CD4-positive, alpha-beta T cell (primary cell): Measurements from ENCODE around the gene LINC00237. TPM values are rescaled to one million over a fixed set of nuclear protein-coding genes. Genes with fewer than 3 reads are reported as not detected.

Source experiments
- ATAC-seq: fragments of 200-7000 bp; cut with Tn5 transposase; one replicate; pipeline ENCODE4 v1.10.0; 2022; ENCODE audit warnings: mild to moderate bottlenecking; ENCODE audit not compliant: poor library complexity
- CTCF ChIA-PET: fragments of 350-600 bp; sonication (Branson Sonifier 250); formaldehyde crosslinking; loops from one replicate; lab custom pipeline; 2021; ENCODE audit warnings: antibody characterized with exemption, inconsistent platforms; lab: Charles Lee
- POLR2A ChIA-PET: fragments of 350-600 bp; sonication (Branson Sonifier 250); formaldehyde crosslinking; loops from one replicate; lab custom pipeline; 2021; ENCODE audit warnings: antibody characterized with exemption, inconsistent platforms; lab: Charles Lee
- DNase-seq, 14 experiments: peaks; one replicate each; pipeline ENCODE4 v3.0.0-alpha.2; 2013 to 2020; ENCODE audit warnings: mixed read lengths in 2 of 14
- H3K27ac ChIP-seq, 2 donors: one replicate each; pipeline versions ENCODE4 v1.5.1 to v1.7.0; 2013; ENCODE audit warnings: low read length in 2 of 2, low read depth in 1 of 2, mild to moderate bottlenecking in 1 of 2
- H3K27me3 ChIP-seq, 2 experiments: 1 replicate in 1 of 2; 2 replicates in 1 of 2; pipeline versions ENCODE4 v1.6.1 to v1.7.0; 2013; ENCODE audit warnings: low read length in 2 of 2, control low read depth in 1 of 2, mild to moderate bottlenecking in 1 of 2, moderate library complexity in 1 of 2; ENCODE audit not compliant: insufficient read depth in 2 of 2, control insufficient read depth in 1 of 2
- H3K36me3 ChIP-seq: one replicate; pipeline ENCODE4 v1.6.1; 2013; ENCODE audit warnings: low read length, control low read depth; ENCODE audit not compliant: insufficient read depth
- H3K4me1 ChIP-seq: one replicate; pipeline ENCODE4 v1.6.1; 2013; ENCODE audit warnings: low read length, control low read depth; ENCODE audit not compliant: insufficient read depth
- H3K4me3 ChIP-seq: one replicate; pipeline ENCODE4 v1.5.1; 2013; ENCODE audit warnings: mild to moderate bottlenecking, low read length, moderate library complexity
- H3K9me3 ChIP-seq, 2 experiments: 1 replicate in 1 of 2; 2 replicates in 1 of 2; pipeline versions ENCODE4 v1.6.1 to v1.7.0; 2013; ENCODE audit warnings: low read length in 2 of 2, mild to moderate bottlenecking in 2 of 2, control low read depth in 1 of 2, moderate library complexity in 1 of 2; ENCODE audit not compliant: control insufficient read depth in 1 of 2, insufficient read depth in 1 of 2
- H3K27ac Mint-ChIP-seq: one replicate; pipeline ENCODE4 v1.8.0; 2020; ENCODE audit warnings: mixed read lengths
- H3K27me3 Mint-ChIP-seq: one replicate; pipeline ENCODE4 v1.8.0; 2021; ENCODE audit warnings: mixed read lengths
- H3K36me3 Mint-ChIP-seq: one replicate; pipeline ENCODE4 v1.8.0; 2021; ENCODE audit warnings: low read depth, mixed read lengths
- H3K4me1 Mint-ChIP-seq: one replicate; pipeline ENCODE4 v1.8.0; 2021; ENCODE audit warnings: low read depth, mixed read lengths
- H3K4me3 Mint-ChIP-seq: one replicate; pipeline ENCODE4 v1.8.0; 2020; ENCODE audit warnings: mild to moderate bottlenecking, mixed read lengths
- H3K9me3 Mint-ChIP-seq: one replicate; pipeline ENCODE4 v1.8.0; 2020; ENCODE audit warnings: mixed read lengths
- intact Hi-C, 2 experiments: fragments of 100-400 bp; cut with DNase I in 1 of 2; cut with micrococcal nuclease in 1 of 2; formaldehyde crosslinking; loops; one replicate each; pipeline versions ENCODE4 v1.15.1 to v1.9.0; 2023 to 2025; cut with DNase I, micrococcal nuclease
- total RNA-seq, 174 experiments: library from RNA in 2 of 174; stranded (reverse) in 2 of 174; gene quantifications; one replicate each; pipeline ENCODE4 v1.2.3 and lab custom pipeline; 2021 to 2026
- TF ChIP-seq, protein P1 (sequence below): fragments of 200-600 bp; IDR thresholded peaks from one replicate; pipeline ENCODE4 v1.8.0; 2022; ENCODE audit warnings: antibody characterized with exemption, mild to moderate bottlenecking

LINC00237 gene
- total RNA-seq, 2 experiments from 2014 or later = not detected

DNA sequence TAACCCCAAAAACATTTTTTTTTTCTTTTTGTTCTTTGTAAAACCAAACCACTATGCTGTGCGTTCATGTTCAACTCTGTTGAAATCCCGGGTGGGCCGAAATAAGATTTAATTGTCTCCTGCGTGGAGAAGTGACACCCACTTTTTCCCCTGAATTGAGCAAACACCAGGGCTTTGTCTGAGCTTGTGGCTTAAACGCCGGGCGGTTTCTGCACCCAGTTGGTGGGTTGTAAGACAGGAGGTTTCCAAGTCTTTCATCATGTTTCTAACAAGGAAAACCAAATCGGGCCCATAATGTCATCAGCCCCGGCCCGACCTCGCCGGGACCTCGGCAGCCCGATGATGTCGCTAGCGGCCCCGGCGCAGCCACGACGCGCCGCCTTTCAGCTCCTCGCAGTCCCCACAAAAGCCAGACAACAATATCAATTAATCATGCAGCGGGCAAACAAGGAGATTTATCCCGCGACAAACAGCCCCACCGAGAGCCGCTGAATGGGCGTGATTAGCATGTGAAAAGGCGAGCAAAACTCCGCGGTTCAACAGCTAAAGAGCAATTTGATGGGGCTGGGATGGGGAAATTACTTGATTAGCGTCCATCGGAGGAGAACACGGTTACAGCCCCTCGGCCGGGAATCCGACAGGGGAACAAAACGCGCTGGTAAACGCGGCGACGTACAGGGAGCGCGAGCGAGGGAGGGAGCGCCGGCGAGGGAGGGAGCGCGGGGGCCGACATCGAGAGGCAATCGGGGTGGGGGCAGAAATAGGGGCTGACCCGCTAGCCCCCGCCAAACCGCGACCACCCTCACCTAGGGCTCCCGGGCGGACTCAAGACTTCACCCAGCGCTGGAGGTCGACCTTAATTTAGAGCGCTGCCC is 5.3 kb downstream of the LINC00237 start:
- peaks cover 61% of the 10 kb centered on the region for H3K4me1 ChIP-seq
- TF ChIP-seq, protein P1, sequence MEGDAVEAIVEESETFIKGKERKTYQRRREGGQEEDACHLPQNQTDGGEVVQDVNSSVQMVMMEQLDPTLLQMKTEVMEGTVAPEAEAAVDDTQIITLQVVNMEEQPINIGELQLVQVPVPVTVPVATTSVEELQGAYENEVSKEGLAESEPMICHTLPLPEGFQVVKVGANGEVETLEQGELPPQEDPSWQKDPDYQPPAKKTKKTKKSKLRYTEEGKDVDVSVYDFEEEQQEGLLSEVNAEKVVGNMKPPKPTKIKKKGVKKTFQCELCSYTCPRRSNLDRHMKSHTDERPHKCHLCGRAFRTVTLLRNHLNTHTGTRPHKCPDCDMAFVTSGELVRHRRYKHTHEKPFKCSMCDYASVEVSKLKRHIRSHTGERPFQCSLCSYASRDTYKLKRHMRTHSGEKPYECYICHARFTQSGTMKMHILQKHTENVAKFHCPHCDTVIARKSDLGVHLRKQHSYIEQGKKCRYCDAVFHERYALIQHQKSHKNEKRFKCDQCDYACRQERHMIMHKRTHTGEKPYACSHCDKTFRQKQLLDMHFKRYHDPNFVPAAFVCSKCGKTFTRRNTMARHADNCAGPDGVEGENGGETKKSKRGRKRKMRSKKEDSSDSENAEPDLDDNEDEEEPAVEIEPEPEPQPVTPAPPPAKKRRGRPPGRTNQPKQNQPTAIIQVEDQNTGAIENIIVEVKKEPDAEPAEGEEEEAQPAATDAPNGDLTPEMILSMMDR = no peak
- H3K9me3 ChIP-seq = peaks cover 0 to 53% of the 10 kb centered on the region in 2 experiments
- POLR2A ChIA-PET = interaction anchor here (1.2 to 3.1 kb wide), 2 partner anchors 14 to 25 kb away, joined by 5 to 15 read pairs; partner anchors contain the start of gene KIZ
- H3K27ac Mint-ChIP-seq = peak overlapping the region; percentile 35
- peak overlapping the region; percentile 84 for H3K4me3 Mint-ChIP-seq
- CTCF ChIA-PET = interaction anchor here (0.9 kb wide), 1 partner anchor 25 kb away, joined by 3 read pairs; the partner anchor contains the start of gene KIZ
- peaks cover 86 to 98% of the 10 kb centered on the region in 2 experiments for H3K27me3 ChIP-seq
- intact Hi-C loops = loop anchor here (2.0 to 10.0 kb wide), 3 partner anchors 24 to 406 kb away; partner anchors contain the start of gene NKX2-4 (in 1 of the 2)
- no peaks in the 10 kb centered on the region for H3K36me3 ChIP-seq
- no peaks in the 10 kb centered on the region for H3K9me3 Mint-ChIP-seq
- H3K4me3 ChIP-seq = peak overlapping the region; percentile 68
- peak in 3 of 14 experiments; percentile 22 to 49 (median 44) for DNase-seq
- ATAC-seq = no peak
- peaks cover 94% of the 10 kb centered on the region for H3K27me3 Mint-ChIP-seq
- peak overlapping the region in 1 of 2 donors; percentile 7 for H3K27ac ChIP-seq
- H3K4me1 Mint-ChIP-seq = peaks cover 52% of the 10 kb centered on the region
- H3K36me3 Mint-ChIP-seq = peaks cover 5% of the 10 kb centered on the region

GRCh38 chr20:21099751-21100577 is 6.2 kb downstream of the LINC00237 start:
- Mint-ChIP-seq H3K4me3 (peak overlapping the region; percentile 84), H3K4me1 (peaks cover 52% of the 10 kb centered on the region), H3K27me3 (peaks cover 94% of the 10 kb centered on the region), H3K9me3 (no peaks in the 10 kb centered on the region), H3K27ac (peak overlapping the region; percentile 35), H3K36me3 (peaks cover 5% of the 10 kb centered on the region)
- no peaks in the 10 kb centered on the region for H3K36me3 ChIP-seq
- H3K4me3 ChIP-seq = peak overlapping the region; percentile 68
- peak overlapping the region in 1 of 2 donors; percentile 7 for H3K27ac ChIP-seq
- H3K27me3 ChIP-seq = peaks cover 79 to 93% of the 10 kb centered on the region in 2 experiments
- peak; percentile 45 for ATAC-seq
- DNase-seq = peak in 7 of 14 experiments; percentile 12 to 72 (median 51)
- POLR2A ChIA-PET = interaction anchor here (1.2 to 3.1 kb wide), 3 partner anchors 15 to 203 kb away, joined by 4 to 15 read pairs (median 5); partner anchors contain the start of genes KIZ and XRN2
- CTCF ChIA-PET = no interaction called here
- TF ChIP-seq, protein P1 = no peak
- H3K4me1 ChIP-seq = peaks cover 53% of the 10 kb centered on the region
- intact Hi-C loops = loop anchor here (2.0 to 10.0 kb wide), 3 partner anchors 25 to 407 kb away; partner anchors contain the start of gene NKX2-4 (in 1 of the 2)
- peaks cover 0 to 44% of the 10 kb centered on the region in 2 experiments for H3K9me3 ChIP-seq
